Measurements from ENCODE around the gene LITAF. TPM values are rescaled to one million over a fixed set of nuclear protein-coding genes. Genes with fewer than 3 reads are reported as not detected.

LITAF gene
- total and polyA plus RNA-seq, 2 of the 4 experiments (the other 2 are of a cell fraction): 113 to 206 TPM

DNA sequence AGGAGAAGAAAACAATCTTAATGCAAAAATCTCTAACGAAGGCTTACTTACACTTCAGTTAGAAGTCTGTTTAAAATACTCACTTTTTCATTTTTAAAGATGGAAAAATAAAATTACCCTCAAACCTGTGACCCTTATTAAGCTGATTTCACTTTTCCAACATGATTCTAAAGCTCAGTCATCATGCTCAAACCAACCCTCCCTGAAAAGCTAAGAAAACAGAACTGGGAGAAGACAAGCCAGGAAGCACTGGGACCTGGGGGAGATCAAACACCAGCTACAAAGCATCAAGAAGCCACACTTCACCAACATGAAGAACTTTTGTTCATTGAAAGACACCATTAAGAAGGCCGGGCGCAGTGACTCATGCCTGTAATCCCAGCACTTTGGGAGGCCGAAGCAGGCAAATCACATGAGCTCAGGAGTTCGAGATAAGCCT, 88.8 kb downstream of the LITAF start:
- ChIA-PET CTCF (no interaction called here), POLR2A (ENCODE audit: unreplicated experiment) (interaction anchor here (0.7 kb wide), 1 partner anchor 16 kb away, joined by 3 read pairs; no protein-coding TSS in a partner anchor)
- no peak; the same call in 1 of the 2 replicates for ATAC-seq (ENCODE audit: low read depth)
- peak overlapping the region; percentile 80 for H2BK20ac ChIP-seq (ENCODE audit: low read depth, low read length)
- peak overlapping the region; percentile 20; the same call in 1 of the 2 replicates for H3K9ac ChIP-seq (ENCODE audit: low read depth, low read length)
- peaks cover 0 to 3% of the 10 kb centered on the region in 2 experiments; a peak in 1 of 4 replicates for H3K79me1 ChIP-seq (ENCODE audit: low read depth in 1 of 2, low read length in 2 of 2)
- in situ Hi-C loops (cut with MboI; ENCODE audit: low sequenced_read_pairs) (no loop called here), intact Hi-C loops (cut with micrococcal nuclease) (no loop called here), dilution Hi-C loops (cut with HindIII; ENCODE audit: low sequenced_read_pairs, unreplicated experiment) (no loop called here)
- H2BK15ac ChIP-seq (ENCODE audit: low read depth, low read length): peak overlapping the region; percentile 93; the same call in 2 of the 3 replicates
- H4K5ac ChIP-seq (ENCODE audit: low read depth, low read length): peak overlapping the region; percentile 47
- H3K56ac ChIP-seq (ENCODE audit: extremely low read depth, insufficient read depth, low read length): no peak overlapping the region
- no CpG with 5 or more reads among the region's 5 CpGs for WGBS, 2 experiments (ENCODE audit: extremely low coverage in 2 of 2, insufficient read length in 1 of 2)
- peak overlapping the region; percentile 58; the same call in 1 of the 2 replicates for H3K14ac ChIP-seq (replicated peaks; ENCODE audit: low read depth, low read length)
- H4K91ac ChIP-seq (ENCODE audit: insufficient read depth, low read depth, low read length): peak overlapping the region; percentile 86
- no peak overlapping the region for H3K4me3 ChIP-seq (ENCODE audit: insufficient read depth, low read depth, low read length)
- peaks cover 18% of the 10 kb centered on the region for H3K4me1 ChIP-seq (ENCODE audit: control insufficient read depth, insufficient read depth, low read length)
- no peaks in the 10 kb centered on the region; the same call in 1 of the 2 replicates for H3K27me3 ChIP-seq (ENCODE audit: control insufficient read depth, insufficient read depth, low read length)
- BruUV-seq (replicated peaks): no TSS peak
- no peaks in the 10 kb centered on the region for H3K9me3 ChIP-seq (ENCODE audit: control insufficient read depth, insufficient read depth, low read length)
- no peaks in the 10 kb centered on the region for H4K20me1 ChIP-seq (ENCODE audit: insufficient read depth, low read length)
- H3K27ac ChIP-seq (ENCODE audit: insufficient read depth, low read length): peak overlapping the region; percentile 88
- no peak overlapping the region for H3K4me2 ChIP-seq (ENCODE audit: low read depth, low read length)
- peaks cover 14% of the 10 kb centered on the region for H3K9me1 ChIP-seq (ENCODE audit: insufficient read depth, low read length)
- no peaks in the 10 kb centered on the region for H3K36me3 ChIP-seq (ENCODE audit: control insufficient read depth, insufficient read depth, low read length)
- DNase-seq: peak; percentile 39
- H3K4ac ChIP-seq (ENCODE audit: low read depth, low read length): peak overlapping the region; percentile 83
- peak overlapping the region; percentile 52; the same call in 1 of the 2 replicates for H3K18ac ChIP-seq (ENCODE audit: low read depth, low read length)
- no peak overlapping the region for H3K23ac ChIP-seq (ENCODE audit: low read depth, low read length)
- H2AK5ac ChIP-seq (ENCODE audit: low read depth, low read length): no peak overlapping the region
- peak overlapping the region; percentile 87; the same call in 1 of the 2 replicates for H2BK120ac ChIP-seq (ENCODE audit: low read depth, low read length)
- H2AK9ac ChIP-seq (replicated peaks; ENCODE audit: low read depth, low read length, poor library complexity): no peak overlapping the region
- peak overlapping the region; percentile 71 for H2AFZ ChIP-seq (replicated peaks; ENCODE audit: low read length, poor library complexity)
- H2BK5ac ChIP-seq (ENCODE audit: low read depth, low read length, poor library complexity, severe bottlenecking): peak overlapping the region; percentile 79
- TF ChIP-seq RCOR1 (IDR thresholded peaks at IDR 0.05; ENCODE audit: insufficient replicate concordance, low read length) (no peak), SMC3 (IDR thresholded peaks at IDR 0.05; ENCODE audit: low read depth, low read length) (no peak), MAFK (IDR thresholded peaks at IDR 0.05; ENCODE audit: low read depth, low read length) (no peak), CEBPB (IDR thresholded peaks at IDR 0.05; ENCODE audit: low read depth, low read length) (no peak), POLR2A (IDR thresholded peaks at IDR 0.05; ENCODE audit: low read depth, low read length) (no peak), FOS (IDR thresholded peaks at IDR 0.05; ENCODE audit: low read depth, low read length) (no peak), BHLHE40 (IDR thresholded peaks at IDR 0.05; ENCODE audit: low read depth, low read length) (no peak), MAZ (IDR thresholded peaks at IDR 0.05; ENCODE audit: borderline replicate concordance, low read depth, low read length) (no peak), MXI1 (IDR thresholded peaks at IDR 0.05; ENCODE audit: borderline replicate concordance, low read depth, low read length) (no peak), CHD1 (IDR thresholded peaks at IDR 0.05; ENCODE audit: low read depth, low read length) (no peak), RAD21 (IDR thresholded peaks at IDR 0.05; ENCODE audit: low read length) (no peak), RFX5 (IDR thresholded peaks at IDR 0.05; ENCODE audit: low read depth, low read length) (no peak)
- TF ChIP-seq, protein P1, sequence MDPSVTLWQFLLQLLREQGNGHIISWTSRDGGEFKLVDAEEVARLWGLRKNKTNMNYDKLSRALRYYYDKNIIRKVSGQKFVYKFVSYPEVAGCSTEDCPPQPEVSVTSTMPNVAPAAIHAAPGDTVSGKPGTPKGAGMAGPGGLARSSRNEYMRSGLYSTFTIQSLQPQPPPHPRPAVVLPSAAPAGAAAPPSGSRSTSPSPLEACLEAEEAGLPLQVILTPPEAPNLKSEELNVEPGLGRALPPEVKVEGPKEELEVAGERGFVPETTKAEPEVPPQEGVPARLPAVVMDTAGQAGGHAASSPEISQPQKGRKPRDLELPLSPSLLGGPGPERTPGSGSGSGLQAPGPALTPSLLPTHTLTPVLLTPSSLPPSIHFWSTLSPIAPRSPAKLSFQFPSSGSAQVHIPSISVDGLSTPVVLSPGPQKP (IDR thresholded peaks at IDR 0.05; ENCODE audit: borderline replicate concordance, low read depth, low read length): no peak
- TF ChIP-seq, protein P2, sequence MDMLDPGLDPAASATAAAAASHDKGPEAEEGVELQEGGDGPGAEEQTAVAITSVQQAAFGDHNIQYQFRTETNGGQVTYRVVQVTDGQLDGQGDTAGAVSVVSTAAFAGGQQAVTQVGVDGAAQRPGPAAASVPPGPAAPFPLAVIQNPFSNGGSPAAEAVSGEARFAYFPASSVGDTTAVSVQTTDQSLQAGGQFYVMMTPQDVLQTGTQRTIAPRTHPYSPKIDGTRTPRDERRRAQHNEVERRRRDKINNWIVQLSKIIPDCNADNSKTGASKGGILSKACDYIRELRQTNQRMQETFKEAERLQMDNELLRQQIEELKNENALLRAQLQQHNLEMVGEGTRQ (IDR thresholded peaks at IDR 0.05; ENCODE audit: low read depth, low read length): no peak
- TF ChIP-seq, protein P3, sequence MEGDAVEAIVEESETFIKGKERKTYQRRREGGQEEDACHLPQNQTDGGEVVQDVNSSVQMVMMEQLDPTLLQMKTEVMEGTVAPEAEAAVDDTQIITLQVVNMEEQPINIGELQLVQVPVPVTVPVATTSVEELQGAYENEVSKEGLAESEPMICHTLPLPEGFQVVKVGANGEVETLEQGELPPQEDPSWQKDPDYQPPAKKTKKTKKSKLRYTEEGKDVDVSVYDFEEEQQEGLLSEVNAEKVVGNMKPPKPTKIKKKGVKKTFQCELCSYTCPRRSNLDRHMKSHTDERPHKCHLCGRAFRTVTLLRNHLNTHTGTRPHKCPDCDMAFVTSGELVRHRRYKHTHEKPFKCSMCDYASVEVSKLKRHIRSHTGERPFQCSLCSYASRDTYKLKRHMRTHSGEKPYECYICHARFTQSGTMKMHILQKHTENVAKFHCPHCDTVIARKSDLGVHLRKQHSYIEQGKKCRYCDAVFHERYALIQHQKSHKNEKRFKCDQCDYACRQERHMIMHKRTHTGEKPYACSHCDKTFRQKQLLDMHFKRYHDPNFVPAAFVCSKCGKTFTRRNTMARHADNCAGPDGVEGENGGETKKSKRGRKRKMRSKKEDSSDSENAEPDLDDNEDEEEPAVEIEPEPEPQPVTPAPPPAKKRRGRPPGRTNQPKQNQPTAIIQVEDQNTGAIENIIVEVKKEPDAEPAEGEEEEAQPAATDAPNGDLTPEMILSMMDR (conservative IDR thresholded peaks at IDR 0.05; ENCODE audit: low read depth, low read length): no peak
- peak overlapping the region; percentile 32 to 77; a peak in 3 of 4 replicates for H4K8ac ChIP-seq (ENCODE audit: low read depth in 2 of 2, low read length in 2 of 2)
